Transverse colon (tissue), 3 donors: Measurements from ENCODE around the gene NECTIN4.

Experiments used
- POLR2A ChIP-seq: fragments of 450-650 bp; IDR thresholded peaks from one replicate; pipeline ENCODE4 v1.6.1; 2016; ENCODE audit warnings: antibody characterized with exemption, mild to moderate bottlenecking, moderate library complexity
- TF ChIP-seq, protein P1 (sequence below), 5 experiments: fragments of 200-600 bp in 3 of 5; fragments of 450-650 bp in 2 of 5; sonication (generic) in 3 of 5; IDR thresholded peaks; 1 replicate in 2 of 5; 2 replicates in 3 of 5; pipeline ENCODE4 v1.5.1; 2016 to 2017; ENCODE audit warnings: antibody characterized with exemption in 5 of 5, inconsistent platforms in 3 of 5, mild to moderate bottlenecking in 2 of 5, moderate library complexity in 1 of 5

DNA sequence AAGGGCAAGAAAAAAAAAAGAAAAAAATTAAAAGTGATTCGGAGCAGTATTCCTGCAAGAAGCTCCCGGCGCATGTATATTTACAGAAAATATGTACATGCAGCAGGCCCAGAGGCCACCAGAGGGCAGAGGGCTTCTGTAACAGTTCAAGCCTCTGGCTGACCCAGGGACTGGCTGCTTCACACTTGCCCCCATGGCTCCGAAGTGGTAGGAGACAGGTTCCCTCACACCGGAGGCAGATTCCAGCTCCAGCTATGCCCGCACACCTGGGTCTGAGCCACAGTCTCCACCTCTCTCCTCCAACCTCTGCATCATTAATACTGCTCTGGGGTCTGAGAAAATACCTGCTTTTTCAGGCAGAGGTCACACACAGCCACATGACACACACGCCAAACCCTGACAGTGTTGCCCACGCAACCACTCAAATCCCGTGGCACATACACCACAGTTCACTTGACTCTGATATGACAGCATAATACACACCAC lies 17.4 kb downstream of the NECTIN4 start:
- TF ChIP-seq, protein P1, sequence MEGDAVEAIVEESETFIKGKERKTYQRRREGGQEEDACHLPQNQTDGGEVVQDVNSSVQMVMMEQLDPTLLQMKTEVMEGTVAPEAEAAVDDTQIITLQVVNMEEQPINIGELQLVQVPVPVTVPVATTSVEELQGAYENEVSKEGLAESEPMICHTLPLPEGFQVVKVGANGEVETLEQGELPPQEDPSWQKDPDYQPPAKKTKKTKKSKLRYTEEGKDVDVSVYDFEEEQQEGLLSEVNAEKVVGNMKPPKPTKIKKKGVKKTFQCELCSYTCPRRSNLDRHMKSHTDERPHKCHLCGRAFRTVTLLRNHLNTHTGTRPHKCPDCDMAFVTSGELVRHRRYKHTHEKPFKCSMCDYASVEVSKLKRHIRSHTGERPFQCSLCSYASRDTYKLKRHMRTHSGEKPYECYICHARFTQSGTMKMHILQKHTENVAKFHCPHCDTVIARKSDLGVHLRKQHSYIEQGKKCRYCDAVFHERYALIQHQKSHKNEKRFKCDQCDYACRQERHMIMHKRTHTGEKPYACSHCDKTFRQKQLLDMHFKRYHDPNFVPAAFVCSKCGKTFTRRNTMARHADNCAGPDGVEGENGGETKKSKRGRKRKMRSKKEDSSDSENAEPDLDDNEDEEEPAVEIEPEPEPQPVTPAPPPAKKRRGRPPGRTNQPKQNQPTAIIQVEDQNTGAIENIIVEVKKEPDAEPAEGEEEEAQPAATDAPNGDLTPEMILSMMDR (IDR thresholded peaks at IDR 0.05): peak; percentile 41 to 73 (median 59)
- TF ChIP-seq POLR2A: no peak
